ENCODE data around the gene ITPR2. TPM values are rescaled to one million over a fixed set of nuclear protein-coding genes. Genes with fewer than 3 reads are reported as not detected.

ITPR2 gene
- polyA plus RNA-seq, 1 of the 3 experiments (the other 2 are of a cell fraction): 2.3 TPM

DNA sequence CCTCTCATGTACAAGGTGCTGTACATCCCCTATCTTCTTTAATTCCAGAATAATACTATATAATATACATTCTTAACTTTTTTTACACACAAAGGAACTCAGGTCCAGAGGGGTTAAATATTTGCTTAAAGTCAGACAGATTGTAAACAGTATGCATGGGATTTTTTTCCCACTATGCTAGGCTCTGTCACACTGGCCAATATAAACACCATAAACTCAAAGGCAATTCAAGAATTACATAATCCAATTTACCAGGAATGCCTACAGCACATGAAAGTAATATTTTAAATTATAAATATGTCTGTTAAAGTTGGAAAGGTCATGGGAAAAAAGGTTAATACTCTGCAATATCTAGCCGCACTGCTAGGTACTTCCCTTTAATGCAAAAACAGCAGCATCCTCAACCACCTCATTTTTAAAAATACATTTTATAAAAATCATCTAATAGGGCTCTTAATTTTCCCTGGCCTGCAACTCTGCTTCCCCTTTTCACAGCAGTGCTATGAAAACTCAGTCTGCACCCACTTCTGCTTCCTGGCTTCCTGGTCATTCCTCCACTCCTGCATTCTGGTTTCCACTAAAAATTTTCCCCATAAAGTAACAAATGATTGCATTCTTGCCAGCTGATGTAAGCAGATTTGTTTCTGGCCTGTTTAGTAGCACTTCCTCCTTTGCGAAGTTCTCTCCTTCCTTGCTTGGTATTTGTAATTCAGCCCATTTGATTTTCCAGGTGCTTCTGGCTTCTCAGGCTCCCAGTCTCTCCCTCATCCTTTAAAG is 128.1 kb downstream of the ITPR2 start:
- POLR2A ChIA-PET: no interaction called here
- CTCF ChIA-PET: no interaction called here
- H3K4me2 ChIP-seq: peak overlapping the region; percentile 39; the same call in 1 of the 2 replicates
- H3F3A ChIP-seq (replicated peaks; ENCODE audit: insufficient read depth): peaks cover 4% of the 10 kb centered on the region
- TF ChIP-seq NRF1 (IDR thresholded peaks at IDR 0.05; ENCODE audit: low read depth, low read length): no peak
- TF ChIP-seq MEF2A (IDR thresholded peaks at IDR 0.05; ENCODE audit: borderline replicate concordance, low read depth): no peak
- TF ChIP-seq TCF12 (IDR thresholded peaks at IDR 0.05): no peak
- TF ChIP-seq ELF1 (IDR thresholded peaks at IDR 0.05): no peak
- TF ChIP-seq SIN3A (IDR thresholded peaks at IDR 0.05; ENCODE audit: borderline replicate concordance, low read depth, low read length): no peak
- TF ChIP-seq RXRA (IDR thresholded peaks at IDR 0.05; ENCODE audit: borderline replicate concordance, low read depth): no peak
- no peak for TF ChIP-seq POLR2AphosphoS5 (IDR thresholded peaks at IDR 0.05; ENCODE audit: low read depth, low read length)
- TF ChIP-seq FOXM1 (IDR thresholded peaks at IDR 0.05; ENCODE audit: low read depth): no peak
- TF ChIP-seq RCOR1 (IDR thresholded peaks at IDR 0.05; ENCODE audit: low read length): no peak
- no peak for TF ChIP-seq GATA2 (CRISPR knock-in tag; IDR thresholded peaks at IDR 0.05)
- TF ChIP-seq EP300 (IDR thresholded peaks at IDR 0.05; ENCODE audit: borderline replicate concordance in 1 of 2, low read depth in 1 of 2, low read length in 1 of 2): no peak
- no peak for TF ChIP-seq NFIC (IDR thresholded peaks at IDR 0.05; ENCODE audit: borderline replicate concordance)
- TF ChIP-seq FOSL2 (IDR thresholded peaks at IDR 0.05; ENCODE audit: borderline replicate concordance, low read depth): no peak
- TF ChIP-seq, protein P1, sequence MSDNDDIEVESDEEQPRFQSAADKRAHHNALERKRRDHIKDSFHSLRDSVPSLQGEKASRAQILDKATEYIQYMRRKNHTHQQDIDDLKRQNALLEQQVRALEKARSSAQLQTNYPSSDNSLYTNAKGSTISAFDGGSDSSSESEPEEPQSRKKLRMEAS (IDR thresholded peaks at IDR 0.05; ENCODE audit: low read depth): no peak
- TF ChIP-seq, protein P2, sequence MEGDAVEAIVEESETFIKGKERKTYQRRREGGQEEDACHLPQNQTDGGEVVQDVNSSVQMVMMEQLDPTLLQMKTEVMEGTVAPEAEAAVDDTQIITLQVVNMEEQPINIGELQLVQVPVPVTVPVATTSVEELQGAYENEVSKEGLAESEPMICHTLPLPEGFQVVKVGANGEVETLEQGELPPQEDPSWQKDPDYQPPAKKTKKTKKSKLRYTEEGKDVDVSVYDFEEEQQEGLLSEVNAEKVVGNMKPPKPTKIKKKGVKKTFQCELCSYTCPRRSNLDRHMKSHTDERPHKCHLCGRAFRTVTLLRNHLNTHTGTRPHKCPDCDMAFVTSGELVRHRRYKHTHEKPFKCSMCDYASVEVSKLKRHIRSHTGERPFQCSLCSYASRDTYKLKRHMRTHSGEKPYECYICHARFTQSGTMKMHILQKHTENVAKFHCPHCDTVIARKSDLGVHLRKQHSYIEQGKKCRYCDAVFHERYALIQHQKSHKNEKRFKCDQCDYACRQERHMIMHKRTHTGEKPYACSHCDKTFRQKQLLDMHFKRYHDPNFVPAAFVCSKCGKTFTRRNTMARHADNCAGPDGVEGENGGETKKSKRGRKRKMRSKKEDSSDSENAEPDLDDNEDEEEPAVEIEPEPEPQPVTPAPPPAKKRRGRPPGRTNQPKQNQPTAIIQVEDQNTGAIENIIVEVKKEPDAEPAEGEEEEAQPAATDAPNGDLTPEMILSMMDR (IDR thresholded peaks at IDR 0.05): no peak
- no peak for TF ChIP-seq SMC3 (IDR thresholded peaks at IDR 0.05; ENCODE audit: low read depth, low read length)
- no peak for TF ChIP-seq GABPA (IDR thresholded peaks at IDR 0.05; ENCODE audit: low read depth)
- TF ChIP-seq JUND (IDR thresholded peaks at IDR 0.05): no peak
- peak overlapping the region in 1 of 2 experiments; percentile 71 for H3K27ac ChIP-seq (ENCODE audit: low read depth in 2 of 2, low read length in 1 of 2)
- no peaks in the 10 kb centered on the region for H3K36me3 ChIP-seq (replicated peaks in 1 of 2; ENCODE audit: control insufficient read depth in 1 of 2, insufficient read depth in 2 of 2, low read length in 1 of 2)
- no peak for DNase-seq
- no peaks in the 10 kb centered on the region for H3K9me2 ChIP-seq
- H3K9me3 ChIP-seq: no peaks in the 10 kb centered on the region
- H3K27me3 ChIP-seq (ENCODE audit: insufficient read depth): no peaks in the 10 kb centered on the region
- WGBS (ENCODE audit: low lambda C conversion rate): 54% methylated on average over 2 of the region's 2 CpGs
- no peak overlapping the region for H3K4me3 ChIP-seq (ENCODE audit: low read depth in 2 of 2, low read length in 1 of 2)
- H3K79me2 ChIP-seq (ENCODE audit: insufficient read depth): no peaks in the 10 kb centered on the region
- peaks cover 8 to 16% of the 10 kb centered on the region in 2 experiments; a peak in 3 of 4 replicates for H3K4me1 ChIP-seq (ENCODE audit: control insufficient read depth in 1 of 2, insufficient read depth in 2 of 2, low read depth in 1 of 2, low read length in 1 of 2)
- no peaks in the 10 kb centered on the region for H4K20me1 ChIP-seq (ENCODE audit: insufficient read depth)
- H3K9ac ChIP-seq: no peak overlapping the region
- no peak overlapping the region for H2AFZ ChIP-seq (ENCODE audit: low read depth)

- CTCF ChIA-PET: no interaction called here
Measured at GRCh38 chr12:26704214-26704613, 128.8 kb downstream of the ITPR2 start.

More at GRCh38 chr12:26704214-26704613, 128.8 kb downstream of the ITPR2 start:
- WGBS (ENCODE audit: low lambda C conversion rate): 79% methylated on average over 1 of the region's 1 CpG
- POLR2A ChIA-PET: no interaction called here
- Histone ChIP-seq H4K20me1 (ENCODE audit: insufficient read depth) (no peaks in the 10 kb centered on the region), H3K4me2 (no peak overlapping the region), H3K36me3 (replicated peaks in 1 of 2; ENCODE audit: control insufficient read depth in 1 of 2, insufficient read depth in 2 of 2, low read length in 1 of 2) (no peaks in the 10 kb centered on the region), H3K27me3 (ENCODE audit: insufficient read depth) (no peaks in the 10 kb centered on the region), H3F3A (replicated peaks; ENCODE audit: insufficient read depth) (no peaks in the 10 kb centered on the region), H3K27ac (ENCODE audit: low read depth in 2 of 2, low read length in 1 of 2) (peak overlapping the region in 1 of 2 experiments; percentile 71; a peak in 1 of 4 replicates), H2AFZ (ENCODE audit: low read depth) (no peak overlapping the region), H3K4me3 (ENCODE audit: low read depth in 2 of 2, low read length in 1 of 2) (no peak overlapping the region), H3K9ac (0 out of 2 replicates have a peak overlapping the region, but pooled peaks have one; percentile 3), H3K9me2 (no peaks in the 10 kb centered on the region), H3K9me3 (no peaks in the 10 kb centered on the region), H3K79me2 (ENCODE audit: insufficient read depth) (no peaks in the 10 kb centered on the region), H3K4me1 (ENCODE audit: control insufficient read depth in 1 of 2, insufficient read depth in 2 of 2, low read depth in 1 of 2, low read length in 1 of 2) (peaks cover 8 to 17% of the 10 kb centered on the region in 2 experiments; a peak in 3 of 4 replicates)
- DNase-seq: no peak
- TF ChIP-seq RFX5 (IDR thresholded peaks at IDR 0.05; ENCODE audit: low read length) (no peak), FOSL2 (IDR thresholded peaks at IDR 0.05; ENCODE audit: borderline replicate concordance, low read depth) (no peak), FOXJ3 (CRISPR knock-in tag; IDR thresholded peaks at IDR 0.05) (no peak), MEF2A (IDR thresholded peaks at IDR 0.05; ENCODE audit: borderline replicate concordance, low read depth) (no peak)
- TF ChIP-seq, protein P3, sequence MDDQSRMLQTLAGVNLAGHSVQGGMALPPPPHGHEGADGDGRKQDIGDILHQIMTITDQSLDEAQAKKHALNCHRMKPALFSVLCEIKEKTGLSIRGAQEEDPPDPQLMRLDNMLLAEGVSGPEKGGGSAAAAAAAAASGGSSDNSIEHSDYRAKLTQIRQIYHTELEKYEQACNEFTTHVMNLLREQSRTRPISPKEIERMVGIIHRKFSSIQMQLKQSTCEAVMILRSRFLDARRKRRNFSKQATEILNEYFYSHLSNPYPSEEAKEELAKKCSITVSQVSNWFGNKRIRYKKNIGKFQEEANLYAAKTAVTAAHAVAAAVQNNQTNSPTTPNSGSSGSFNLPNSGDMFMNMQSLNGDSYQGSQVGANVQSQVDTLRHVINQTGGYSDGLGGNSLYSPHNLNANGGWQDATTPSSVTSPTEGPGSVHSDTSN (IDR thresholded peaks at IDR 0.05): no peak
